H1 (cell line): ENCODE results near the gene AIFM3. TPM values are rescaled to one million over a fixed set of nuclear protein-coding genes. Genes with fewer than 3 reads are reported as not detected.

Experiments
- ATF3 ChIP-seq: IDR thresholded peaks from 2 replicates; pipeline ENCODE4 v1.6.1; 2011; ENCODE audit warnings: low read depth, mild to moderate bottlenecking, low read length; ENCODE audit not compliant: insufficient read depth
- CEBPB ChIP-seq: IDR thresholded peaks from 2 replicates; pipeline ENCODE4 v1.6.1; 2012; ENCODE audit warnings: low read depth, low read length
- CHD1 ChIP-seq: IDR thresholded peaks from 2 replicates; pipeline ENCODE4 v1.6.1; 2012; ENCODE audit warnings: low read depth, low read length, improper control_type of control experiment
- JUN ChIP-seq: IDR thresholded peaks from 2 replicates; pipeline ENCODE4 v1.6.1; 2011; ENCODE audit warnings: low read depth, mild to moderate bottlenecking, improper control_type of control experiment, low read length
- MAX ChIP-seq: IDR thresholded peaks from 2 replicates; pipeline ENCODE4 v1.6.1; 2012; ENCODE audit warnings: inconsistent platforms
- SP2 ChIP-seq: IDR thresholded peaks from 2 replicates; pipeline ENCODE4 v1.6.1; 2012; ENCODE audit warnings: mild to moderate bottlenecking, low read length, inconsistent platforms
- polyA plus RNA-seq, 7 experiments: library from polyadenylated mRNA; depleted of rRNA in 3 of 7; stranded (reverse) in 5 of 7; unstranded in 2 of 7; fragments of >200 nt in 5 of 7; fragments of 200-250 nt in 2 of 7; gene quantifications; 1 replicate in 5 of 7; 2 replicates in 1 of 7; 4 replicates in 1 of 7; pipeline versions ENCODE4 v1.2.1 to v1.2.3, GENCODE V29; 2011 to 2013; ENCODE audit warnings: missing spikeins in 2 of 7, mixed read lengths in 2 of 7
- total RNA-seq: library from RNA; stranded (reverse); fragmentation: NEBNext Ultra II Directional; extraction: Animal tissue kit (Norgen Biotek cat#: 25700); gene quantifications from 2 replicates; pipeline ENCODE4 v1.2.1, GENCODE V29; 2021

Gene AIFM3
- total and polyA plus RNA-seq, 2 of the 8 experiments (the other 6 are each of a cell fraction or from before 2014, with no cell fraction given) = 0.86 to 1.4 TPM

- TF ChIP-seq CHD1 (no peak), ATF3 (no peak), CEBPB (no peak), MAX (no peak), SP2 (no peak), JUN (no peak)
Measured at GRCh38 chr22:20952544-20953341, 14.3 kb upstream of the AIFM3 start (continued).
